Gastroesophageal sphincter (tissue), 3 donors: ENCODE results near the gene SLC12A4.

ENCODE experiments used
- CTCF ChIP-seq, 4 experiments: fragments of 200-600 bp in 2 of 4; fragments of 450-650 bp in 2 of 4; sonication (generic) in 1 of 4; IDR thresholded peaks; one replicate each; pipeline ENCODE4 v1.5.1; 2017 to 2019; ENCODE audit warnings: antibody characterized with exemption in 4 of 4, mild to moderate bottlenecking in 2 of 4, moderate library complexity in 2 of 4
- POLR2A ChIP-seq, 2 donors: fragments of 450-650 bp; IDR thresholded peaks; one replicate each; pipeline ENCODE4 v1.6.1; 2017; ENCODE audit warnings: antibody characterized with exemption in 2 of 2, mild to moderate bottlenecking in 2 of 2, moderate library complexity in 1 of 2
- POLR2AphosphoS5 ChIP-seq: sonication (generic); formaldehyde crosslinking; IDR thresholded peaks from one replicate; pipeline ENCODE4 v1.6.1; 2017; ENCODE audit warnings: antibody characterized with exemption

DNA sequence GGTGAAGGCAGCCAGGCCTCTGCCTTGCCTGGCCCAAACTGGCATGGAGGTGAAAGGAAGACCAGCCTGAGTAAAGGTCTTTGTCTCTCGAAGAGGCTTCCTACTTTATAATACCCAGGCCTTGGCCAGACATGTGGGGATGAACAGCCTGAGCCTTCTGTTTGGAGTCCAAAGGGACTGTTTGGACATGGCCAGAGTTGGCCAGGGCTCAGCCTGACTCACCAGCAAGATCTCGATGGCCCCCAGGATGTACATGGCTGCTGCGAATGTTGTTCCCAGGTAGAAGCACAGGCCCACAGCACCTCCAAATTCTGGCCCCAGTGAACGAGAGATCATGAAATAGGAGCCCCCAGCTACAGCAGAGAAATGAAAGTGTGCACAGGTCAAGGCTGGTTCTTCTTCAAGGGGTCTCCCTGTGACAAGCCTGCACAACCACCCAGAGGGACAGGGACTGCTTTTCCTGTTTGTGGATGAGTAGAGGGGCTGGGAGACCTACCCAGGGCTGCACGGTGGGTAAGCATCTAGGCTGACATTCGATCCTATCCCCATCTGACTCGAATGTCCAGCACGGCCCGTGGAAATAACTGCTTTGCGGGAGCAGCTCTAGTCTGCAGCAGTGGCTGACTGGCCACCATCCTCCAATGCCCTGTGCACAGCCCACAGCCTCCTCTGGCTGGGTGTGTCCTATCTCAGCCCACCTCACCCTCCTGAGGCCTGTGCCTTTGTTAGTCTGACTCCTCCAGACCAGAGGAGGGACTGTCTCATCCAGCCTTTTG lies 13.8 kb downstream of the SLC12A4 start:
- no peak for TF ChIP-seq CTCF (IDR thresholded peaks at IDR 0.05)
- no peak for TF ChIP-seq POLR2A (IDR thresholded peaks at IDR 0.05)
- no peak for TF ChIP-seq POLR2AphosphoS5
